Activated CD8-positive, alpha-beta memory T cell treated with anti-CD3 and anti-CD28 coated beads for 48 hours (primary cell): ENCODE measurements around the gene ARHGEF19.
"Not testable (repeated sequence)": the region's sequence is repeated elsewhere in the genome, so short reads cannot be mapped to it uniquely, and the experiment has no call there.

Experiments used
- DNase-seq, 3 experiments: peaks; one replicate each; pipeline ENCODE4 v3.0.0-alpha.2; 2020; ENCODE audit warnings: low read depth in 2 of 3, low spot score in 2 of 3

ARHGEF19 gene

GRCh38 chr1:16212251-16212961, at the start of gene ARHGEF19:
Gene ARHGEF19 (minus strand): TSS chr1:16212652. CDS start chr1:16209054, 3,598 bp downstream.
- no peak for DNase-seq

- no peak for DNase-seq
Observed at GRCh38 chr1:16262067-16262466, 49.6 kb upstream of the ARHGEF19 start.

GRCh38 chr1:16260814-16261213, 48.4 kb upstream of the ARHGEF19 start:
- DNase-seq: no peak

- DNase-seq: no peak
Observed at GRCh38 chr1:16258591-16259135, 46.2 kb upstream of the ARHGEF19 start.

GRCh38 chr1:16257968-16258367, 45.5 kb upstream of the ARHGEF19 start:
- DNase-seq: no peak

GRCh38 chr1:16257556-16257955, 45.1 kb upstream of the ARHGEF19 start:
- not testable (repeated sequence) for DNase-seq

- no peak for DNase-seq
Observed at GRCh38 chr1:16256478-16256877, 44.0 kb upstream of the ARHGEF19 start.

- DNase-seq: no peak
Observed at GRCh38 chr1:16254263-16254928, 41.9 kb upstream of the ARHGEF19 start.

- DNase-seq: no peak
Observed at GRCh38 chr1:16253332-16253922, 41.0 kb upstream of the ARHGEF19 start.

GRCh38 chr1:16252912-16253311, 40.5 kb upstream of the ARHGEF19 start:
- no peak for DNase-seq

GRCh38 chr1:16251381-16251780, 38.9 kb upstream of the ARHGEF19 start:
- no peak for DNase-seq

GRCh38 chr1:16250524-16251251, 38.2 kb upstream of the ARHGEF19 start:
- DNase-seq: no peak

- no peak for DNase-seq
Observed at GRCh38 chr1:16249596-16250241, 37.3 kb upstream of the ARHGEF19 start.

GRCh38 chr1:16248603-16249516, 36.4 kb upstream of the ARHGEF19 start:
- DNase-seq: no peak

GRCh38 chr1:16248007-16248436, 35.6 kb upstream of the ARHGEF19 start:
- no peak for DNase-seq

GRCh38 chr1:16247441-16247840, 35.0 kb upstream of the ARHGEF19 start:
- DNase-seq: no peak

GRCh38 chr1:16246961-16247360, 34.5 kb upstream of the ARHGEF19 start:
- DNase-seq: no peak

GRCh38 chr1:16246239-16246638, 33.8 kb upstream of the ARHGEF19 start:
- DNase-seq: not testable (repeated sequence)

- no peak for DNase-seq
Observed at GRCh38 chr1:16245476-16246196, 33.2 kb upstream of the ARHGEF19 start.
